G401.6 (cell line): ENCODE results near the gene NTN1.

ENCODE experiments used
- FAIRE-seq: peaks from 2 replicates; lab custom pipeline; 2012; peaks lifted over from hg19 to GRCh38; lab: Jason Lieb, UNC

Gene NTN1

DNA sequence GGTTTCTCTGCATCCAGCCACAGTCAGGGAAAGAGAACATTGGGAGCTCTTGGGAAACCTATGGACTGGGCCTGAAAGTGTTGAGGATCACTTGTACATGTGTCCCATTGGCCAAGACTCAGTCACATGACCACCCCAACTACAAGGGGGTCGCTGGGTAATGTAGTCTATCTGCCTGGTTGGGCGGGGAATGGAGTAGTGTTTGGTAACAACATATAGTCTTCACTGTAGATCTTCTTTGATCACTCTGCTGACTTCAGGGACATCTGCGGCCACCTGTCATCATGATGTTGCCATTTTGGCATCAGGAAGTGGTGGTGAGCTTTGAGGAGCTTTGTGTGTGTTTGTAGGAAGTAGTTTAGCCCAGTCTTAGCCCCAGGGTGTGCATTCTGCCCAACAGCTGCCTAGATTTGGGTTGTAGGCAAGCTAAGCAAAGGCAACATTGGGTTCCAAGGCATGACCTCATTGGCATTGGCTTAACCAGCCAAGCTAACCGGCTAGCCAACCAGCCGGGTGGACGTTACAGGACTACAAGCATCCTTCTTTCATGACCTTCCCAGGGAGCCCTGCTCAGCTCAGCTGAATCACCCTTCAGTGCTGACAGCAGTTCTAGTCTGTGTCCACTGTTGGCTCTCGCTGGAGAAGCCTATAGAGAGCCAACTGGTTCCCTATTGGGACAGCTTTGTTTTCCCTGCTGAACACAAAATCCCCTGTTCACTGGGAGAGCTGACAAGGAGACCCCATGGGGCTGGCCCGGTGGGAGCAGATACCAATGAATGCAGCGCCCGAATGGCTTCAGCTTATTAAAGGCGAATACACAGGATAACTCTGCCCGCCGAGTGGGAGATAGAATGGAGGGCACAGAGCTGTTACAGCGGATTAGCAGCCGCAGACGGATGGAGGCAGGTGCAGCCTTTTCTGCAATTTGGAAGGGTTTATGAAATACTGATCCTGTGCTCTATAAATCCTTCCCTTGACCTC lies 178.6 kb downstream of the NTN1 start:
- FAIRE-seq, result no peak

DNA sequence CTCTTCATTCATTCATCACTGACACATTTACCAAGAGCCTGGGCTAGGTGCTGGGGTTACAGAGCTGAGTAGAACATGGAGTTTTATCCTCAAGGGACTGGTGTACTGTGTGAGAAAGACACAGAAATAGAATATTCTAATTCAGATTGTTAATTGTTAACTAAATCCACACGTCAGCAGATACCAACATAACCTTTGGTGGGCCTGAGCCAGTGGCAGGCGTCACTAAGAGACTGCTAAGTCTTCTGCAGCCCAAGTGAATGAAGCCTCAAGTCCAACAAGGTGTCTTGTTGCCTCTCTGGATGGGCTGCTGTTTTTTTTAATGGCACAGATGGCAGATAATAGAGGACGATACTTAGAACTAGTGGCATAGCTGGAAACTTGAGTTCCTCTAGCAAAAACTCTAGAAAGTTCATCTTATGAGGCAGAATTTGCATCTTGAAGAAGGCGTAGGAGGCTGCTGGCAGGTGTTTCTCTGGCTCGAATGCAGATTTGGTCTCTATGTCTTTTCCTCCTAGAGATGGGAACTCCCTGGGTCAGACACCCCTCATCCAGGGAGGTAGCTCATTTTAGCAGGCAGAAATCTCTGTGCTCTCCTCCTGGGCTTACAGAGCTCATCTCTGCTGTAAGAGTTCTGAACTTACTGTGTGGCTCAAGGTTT lies 179.5 kb downstream of the NTN1 start:
- no peak for FAIRE-seq

- FAIRE-seq, result no peak
These were observed 181.2 kb downstream of the NTN1 start for GRCh38 chr17:9202532-9202931.

- FAIRE-seq, result no peak
These were observed 182.6 kb downstream of the NTN1 start for GRCh38 chr17:9203771-9204425.

DNA sequence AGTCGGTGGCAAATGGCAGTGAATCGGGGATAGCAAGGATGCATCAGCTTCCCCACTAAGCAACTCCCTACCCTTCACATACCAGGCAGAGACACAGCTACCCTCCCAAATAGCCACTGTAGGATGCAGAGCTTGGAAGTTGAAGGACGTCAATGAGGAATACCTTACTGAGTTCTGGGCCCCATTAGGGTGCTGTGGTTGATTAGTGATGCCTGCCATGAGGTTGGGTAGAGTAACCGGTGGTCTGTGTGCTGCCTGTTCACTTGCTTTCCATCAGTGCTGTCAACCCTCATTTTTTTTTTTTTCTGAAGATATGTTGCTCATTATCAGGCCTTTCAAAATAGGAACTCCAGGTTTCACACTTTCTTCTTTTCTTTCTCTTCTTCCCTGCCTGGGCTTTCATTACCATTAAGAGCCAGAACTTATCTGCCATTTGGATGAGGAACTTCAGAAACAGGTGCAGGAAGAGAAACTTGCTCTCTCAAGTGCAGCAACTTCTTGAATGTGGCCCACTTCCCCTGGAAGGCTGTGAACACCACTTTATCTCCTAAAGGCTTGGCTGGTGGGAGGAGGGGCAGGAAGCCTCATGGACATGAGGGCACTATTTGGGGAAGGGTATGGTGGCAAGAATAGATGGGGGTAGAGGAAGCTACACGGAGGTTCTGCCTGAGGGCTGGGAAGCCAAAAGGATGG lies 183.5 kb downstream of the NTN1 start:
- no peak for FAIRE-seq

- no peak for FAIRE-seq
These were observed 184.5 kb downstream of the NTN1 start for GRCh38 chr17:9205520-9206409.

DNA sequence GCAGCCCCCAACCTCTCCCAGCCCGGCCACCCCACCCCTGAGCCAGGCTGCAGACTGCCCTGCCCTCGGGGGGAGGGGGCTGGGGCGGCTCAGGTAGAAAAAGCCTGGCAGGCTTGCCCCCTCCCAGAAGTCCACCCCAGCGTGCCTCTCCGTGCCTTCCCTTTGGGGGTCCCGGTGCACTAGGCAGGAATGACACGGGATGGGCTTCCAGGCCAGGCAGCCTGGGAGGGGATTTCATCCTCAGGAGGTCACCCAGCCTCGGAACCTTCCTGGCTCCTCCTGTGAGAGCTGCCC lies 185.0 kb downstream of the NTN1 start:
- no peak for FAIRE-seq

DNA sequence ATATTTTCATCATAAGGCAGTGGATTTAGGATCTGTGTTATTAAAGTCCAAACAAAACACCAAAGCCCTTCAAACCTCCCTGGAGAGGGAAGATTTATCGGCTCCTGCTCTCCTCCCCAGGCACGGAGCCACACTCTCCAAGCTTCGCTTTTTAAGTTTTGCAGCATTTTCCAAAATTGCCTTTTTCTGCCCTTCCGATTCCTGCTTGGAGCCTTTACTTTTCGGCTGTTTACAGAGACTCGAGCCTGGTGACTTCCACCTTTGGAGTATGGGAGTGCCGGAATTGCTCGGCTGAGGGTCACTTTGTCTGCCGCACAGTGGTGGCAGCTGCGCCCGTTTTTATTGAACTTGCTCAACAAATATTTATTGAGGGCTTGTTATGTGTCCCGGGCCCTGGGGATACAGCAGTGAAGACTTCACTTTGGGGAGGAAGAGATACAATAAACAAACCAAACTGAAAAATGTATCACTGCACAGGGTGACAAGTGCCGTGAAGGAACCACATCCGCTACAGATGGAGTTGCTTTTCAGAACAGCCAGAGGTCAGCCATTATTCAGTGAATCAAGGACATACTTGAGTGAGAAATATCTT lies 185.5 kb downstream of the NTN1 start:
- no peak for FAIRE-seq

GRCh38 chr17:9208381-9209105 lies 187.2 kb downstream of the NTN1 start:
- no peak for FAIRE-seq

DNA sequence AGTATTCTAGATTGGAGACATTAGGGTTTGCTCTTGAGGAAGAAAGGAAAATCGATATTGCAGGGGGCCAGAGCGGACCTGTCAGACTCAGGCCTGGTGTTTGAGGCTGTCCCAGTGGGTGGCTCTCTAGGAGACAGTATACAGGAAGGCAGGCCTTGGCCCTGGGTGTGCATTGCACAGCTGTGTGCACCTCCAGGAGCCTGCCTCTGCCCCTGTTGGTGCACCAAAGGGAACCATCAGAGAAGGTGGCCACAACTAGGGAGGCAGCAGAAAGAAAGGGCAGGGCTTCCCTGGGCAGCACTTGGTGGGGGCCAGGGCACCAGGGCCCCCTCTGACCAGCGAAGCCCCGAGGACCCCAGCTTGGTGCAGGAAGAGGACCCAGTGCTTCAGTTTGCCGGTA lies 188.0 kb downstream of the NTN1 start:
- no peak for FAIRE-seq

DNA sequence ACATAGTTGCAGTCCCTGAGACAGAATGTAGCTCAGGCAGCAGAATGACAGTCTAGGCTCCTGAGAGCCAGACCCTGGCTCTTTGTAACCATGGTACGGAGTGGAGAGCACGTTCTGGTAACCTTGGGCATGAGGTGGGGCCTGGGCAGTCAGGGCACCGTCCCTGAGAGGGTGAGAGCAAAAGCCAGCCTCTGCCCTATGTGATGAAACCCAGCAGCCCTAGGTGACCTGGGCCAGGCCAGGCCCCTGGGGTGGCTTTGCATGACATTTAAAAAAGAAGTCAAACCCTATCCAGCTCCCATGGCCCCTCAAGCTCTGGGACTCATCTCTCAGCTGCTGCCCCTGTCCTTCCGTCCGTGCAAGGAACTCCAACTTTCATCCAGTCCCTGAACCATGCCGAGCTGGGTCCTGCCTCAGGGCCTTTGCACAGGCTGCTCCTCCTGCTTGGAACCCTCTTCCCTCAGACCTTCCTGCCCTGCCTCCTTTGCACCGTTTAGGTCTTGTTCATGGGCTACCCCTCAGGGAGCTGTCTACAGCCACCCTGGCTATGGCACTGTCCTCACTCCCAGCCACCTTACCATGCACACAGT lies 188.6 kb downstream of the NTN1 start:
- FAIRE-seq, result no peak

DNA sequence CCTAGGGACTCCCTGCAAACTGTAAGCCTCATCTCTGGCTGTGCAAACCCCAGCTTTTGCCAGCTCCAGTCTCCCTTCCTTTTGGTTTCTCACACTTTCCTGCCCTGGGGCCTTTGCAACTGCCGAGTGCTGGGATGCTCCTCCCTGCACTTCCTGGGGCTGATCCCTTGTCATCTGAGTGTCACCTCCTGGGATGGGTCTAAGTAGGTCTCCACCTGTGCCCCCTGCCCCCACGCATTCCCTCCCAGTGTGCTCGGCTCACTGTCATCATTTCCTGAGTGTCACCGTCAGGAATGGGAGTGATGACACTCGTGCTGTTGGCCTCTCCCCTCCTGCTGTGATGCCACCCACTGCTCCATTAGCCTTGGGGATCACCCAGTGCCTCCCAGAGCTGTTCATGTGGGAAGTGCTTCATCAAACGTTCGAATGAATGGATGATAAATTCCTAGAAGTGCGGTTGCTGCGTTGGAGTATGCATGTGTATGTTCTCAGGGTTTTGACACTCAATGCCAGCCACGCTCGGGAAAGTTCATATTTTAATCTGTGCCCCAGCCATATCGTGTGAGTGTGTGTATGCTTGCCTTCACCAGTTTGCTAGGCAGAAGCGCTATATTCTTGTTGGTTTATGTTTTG lies 189.9 kb downstream of the NTN1 start:
- FAIRE-seq, result no peak

DNA sequence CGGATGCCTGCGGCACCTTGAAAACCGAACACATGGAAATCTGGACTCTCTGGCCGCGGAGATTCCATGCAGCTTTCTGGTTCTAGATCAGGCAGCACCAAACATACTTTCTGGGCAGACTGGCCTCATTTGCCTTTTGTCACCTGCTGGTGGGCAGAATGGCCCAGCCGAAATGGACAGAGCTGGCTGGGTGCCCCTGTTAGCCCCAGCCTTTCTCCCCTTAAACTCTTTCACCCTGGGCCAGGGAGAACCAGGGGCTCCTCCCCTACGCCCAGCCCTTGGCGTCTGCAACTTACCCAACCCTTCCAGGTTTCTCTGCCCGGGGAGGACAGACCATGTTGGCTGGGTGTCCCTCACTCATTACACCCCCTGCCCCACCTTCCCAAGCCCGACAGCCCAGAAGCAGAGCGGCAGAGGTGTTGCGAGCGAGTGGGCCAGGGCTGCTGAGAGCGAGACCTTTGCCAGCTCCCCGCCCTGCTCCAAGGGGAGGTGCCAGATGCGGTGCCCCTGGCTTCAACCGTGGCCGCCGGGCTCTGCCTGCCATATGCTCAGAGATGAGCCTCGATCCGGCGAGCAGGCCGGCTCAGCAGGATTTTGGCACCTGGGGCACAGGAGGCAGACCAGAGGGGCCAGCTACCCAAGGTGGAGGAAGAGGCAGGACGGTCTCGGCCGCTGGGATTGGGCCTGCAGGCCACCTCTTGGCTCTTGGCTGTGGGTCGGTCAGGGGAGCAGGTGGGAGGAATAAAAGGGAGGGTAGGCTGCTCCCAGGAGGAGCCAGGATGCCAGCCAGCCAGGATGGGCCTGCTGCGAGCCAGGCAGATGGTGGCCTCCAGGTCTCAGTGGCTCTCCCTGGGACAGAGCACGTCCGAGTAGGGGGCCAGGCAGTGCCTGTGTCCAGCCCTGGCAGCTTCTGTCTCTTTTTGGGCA lies 191.3 kb downstream of the NTN1 start:
- no peak for FAIRE-seq

DNA sequence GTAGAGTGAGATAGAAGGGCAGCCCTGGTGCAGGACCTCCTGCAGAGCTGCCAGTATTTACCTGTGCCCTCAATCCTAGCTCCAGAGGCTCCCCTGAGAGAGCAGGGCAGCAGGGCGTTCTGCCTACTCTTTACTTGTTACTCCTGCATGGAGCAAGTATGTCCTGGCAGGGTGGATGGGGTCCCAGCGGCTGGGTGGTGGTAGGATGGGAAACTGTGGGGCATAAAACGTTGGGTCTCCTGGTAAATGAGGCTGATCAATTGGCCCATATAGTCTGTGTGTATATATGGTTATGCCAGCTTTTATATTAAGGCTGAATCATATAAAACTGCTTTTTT lies 192.0 kb downstream of the NTN1 start:
- FAIRE-seq, result no peak

DNA sequence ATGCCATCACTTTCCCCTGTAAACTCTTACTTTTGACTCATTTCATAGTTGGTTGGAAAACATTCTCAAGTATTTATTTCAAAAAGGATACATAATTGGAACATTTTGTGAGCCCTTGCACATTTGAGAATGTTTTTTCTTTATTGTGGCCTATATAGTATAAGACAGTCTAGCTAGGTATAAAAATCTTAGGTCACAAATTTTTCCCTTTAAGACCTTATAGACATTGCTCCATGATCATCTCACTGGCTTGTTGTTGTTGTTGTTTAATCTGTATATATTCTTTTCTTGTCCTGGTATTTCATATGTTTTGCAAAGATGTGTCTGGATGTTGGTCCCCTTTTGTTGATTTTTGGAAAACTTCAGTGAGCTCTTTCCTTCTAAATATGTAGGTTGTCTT lies 194.2 kb downstream of the NTN1 start:
- no peak for FAIRE-seq

- no peak for FAIRE-seq
These were observed 196.1 kb downstream of the NTN1 start for GRCh38 chr17:9217151-9218056.

- FAIRE-seq, result no peak
These were observed 196.8 kb downstream of the NTN1 start for GRCh38 chr17:9218064-9218635.
